CD4-positive, alpha-beta T cell treated with Interleukin-6 at 100 ng/mL for 8 hours (primary cell): ENCODE data around the gene LTB.
"Not testable (repeated sequence)": the region's sequence is repeated elsewhere in the genome, so short reads cannot be mapped to it uniquely, and the experiment has no call there.

Experiments used
- DNase-seq: peaks from one replicate; pipeline ENCODE4 v3.0.0-alpha.2; 2020; ENCODE audit warnings: mixed read lengths, low spot score

LTB gene

GRCh38 chr6:31607317-31607716 lies 25.1 kb upstream of the LTB start:
- DNase-seq, result no peak

- peak; percentile 80 for DNase-seq
These were observed 14.8 kb upstream of the LTB start for GRCh38 chr6:31597006-31597405.

GRCh38 chr6:31592396-31592771 lies 10.2 kb upstream of the LTB start:
- no peak for DNase-seq

- DNase-seq, result not testable (repeated sequence)
These were observed 8.5 kb upstream of the LTB start for GRCh38 chr6:31590691-31591090.

- DNase-seq, result no peak
These were observed 6.8 kb upstream of the LTB start for GRCh38 chr6:31588871-31589650.

GRCh38 chr6:31587791-31588777 lies 5.9 kb upstream of the LTB start:
- no peak for DNase-seq

GRCh38 chr6:31586599-31587281 lies 4.5 kb upstream of the LTB start:
- DNase-seq, result peak; percentile 53

GRCh38 chr6:31586008-31586407 lies 3.8 kb upstream of the LTB start, which contains the start of gene LST1:
TSS of gene LST1 (plus strand) at chr6:31586277. CDS start at chr6:31587300, 1,023 bp downstream.
- DNase-seq, result no peak

GRCh38 chr6:31585491-31585890 lies 3.3 kb upstream of the LTB start:
- peak; percentile 71 for DNase-seq

- peak; percentile 27 for DNase-seq
These were observed 592 bp downstream of the LTB start for GRCh38 chr6:31581434-31582229.

- DNase-seq, result peak; percentile 89
These were observed 1.3 kb downstream of the LTB start for GRCh38 chr6:31580807-31581433.

- DNase-seq, result no peak
These were observed 1.8 kb downstream of the LTB start for GRCh38 chr6:31580438-31580740.

GRCh38 chr6:31579546-31580437 lies 2.4 kb downstream of the LTB start:
- DNase-seq, result no peak

GRCh38 chr6:31579119-31579505 lies 3.1 kb downstream of the LTB start:
- no peak for DNase-seq

GRCh38 chr6:31578184-31579118 lies 3.8 kb downstream of the LTB start:
- no peak for DNase-seq

- no peak for DNase-seq
These were observed 4.7 kb downstream of the LTB start for GRCh38 chr6:31577579-31577966.

GRCh38 chr6:31576897-31577578 lies 5.2 kb downstream of the LTB start:
- DNase-seq, result peak; percentile 59

GRCh38 chr6:31575952-31576685 lies 6.1 kb downstream of the LTB start:
- no peak for DNase-seq
